Uterus (tissue), 4 donors: ENCODE measurements around the gene GGACT. TPM values are rescaled to one million over a fixed set of nuclear protein-coding genes. Genes with fewer than 3 reads are reported as not detected.
A peak's percentile ranks its signal among the peaks of the same experiment; 100 is the strongest.

Source experiments
- DNase-seq, 2 donors: peaks; one replicate each; pipeline ENCODE4 v3.0.0-alpha.2; 2019 to 2020
- H3K27ac ChIP-seq, 2 donors: fragments of 200-600 bp; sonication (generic); 1 replicate in 1 of 2; 2 replicates in 1 of 2; pipeline ENCODE4 v1.5.1; 2016 to 2018
- H3K27me3 ChIP-seq, 2 donors: fragments of 200-600 bp; sonication (generic); one replicate each; pipeline ENCODE4 v1.5.1; 2018 to 2019; ENCODE audit warnings: control low read depth in 1 of 2
- H3K36me3 ChIP-seq, 2 donors: fragments of 200-600 bp; sonication (generic); one replicate each; pipeline ENCODE4 v1.5.1; 2019; ENCODE audit warnings: control low read depth in 1 of 2
- H3K4me1 ChIP-seq, 2 donors: fragments of 200-600 bp; sonication (generic); one replicate each; pipeline ENCODE4 v1.5.1; 2018 to 2019; ENCODE audit warnings: control low read depth in 1 of 2
- H3K4me3 ChIP-seq, 2 donors: fragments of 200-600 bp; sonication (generic); 1 replicate in 1 of 2; 2 replicates in 1 of 2; pipeline ENCODE4 v1.5.1; 2018 to 2019; ENCODE audit warnings: mild to moderate bottlenecking in 1 of 2
- H3K9me3 ChIP-seq, 2 donors: fragments of 200-600 bp; sonication (generic); one replicate each; pipeline ENCODE4 v1.5.1; 2019; ENCODE audit warnings: control low read depth in 1 of 2
- POLR2A ChIP-seq, 2 donors: fragments of 450-650 bp; IDR thresholded peaks; one replicate each; pipeline ENCODE4 v1.6.1; 2016; ENCODE audit warnings: antibody characterized with exemption in 2 of 2, mild to moderate bottlenecking in 1 of 2, moderate library complexity in 1 of 2
- intact Hi-C: fragments of 100-400 bp; cut with DNase I; formaldehyde crosslinking; loops from one replicate; pipeline ENCODE4 v1.15.1; 2023; ENCODE audit warnings: low total_unique reads
- total RNA-seq, 4 donors: library from RNA; depleted of rRNA in 3 of 4; stranded (reverse); fragments of >200 nt in 3 of 4; gene quantifications; one replicate each; pipeline versions ENCODE4 v1.1.0 to v1.2.4, GENCODE V29; 2014 to 2023
- TF ChIP-seq, protein P1 (sequence below), 4 experiments: fragments of 200-600 bp in 2 of 4; fragments of 450-650 bp in 2 of 4; sonication (generic) in 2 of 4; IDR thresholded peaks; one replicate each; pipeline ENCODE4 v1.5.1; 2016 to 2019; ENCODE audit warnings: antibody characterized with exemption in 4 of 4, mild to moderate bottlenecking in 2 of 4, moderate library complexity in 1 of 4
- donor health status: DM: yes; HTN: yes; CAD: no.

The GGACT gene
- total RNA-seq, 4 donors from 2014 or later, result 0.26 to 5.7 (median 1.1) TPM

DNA sequence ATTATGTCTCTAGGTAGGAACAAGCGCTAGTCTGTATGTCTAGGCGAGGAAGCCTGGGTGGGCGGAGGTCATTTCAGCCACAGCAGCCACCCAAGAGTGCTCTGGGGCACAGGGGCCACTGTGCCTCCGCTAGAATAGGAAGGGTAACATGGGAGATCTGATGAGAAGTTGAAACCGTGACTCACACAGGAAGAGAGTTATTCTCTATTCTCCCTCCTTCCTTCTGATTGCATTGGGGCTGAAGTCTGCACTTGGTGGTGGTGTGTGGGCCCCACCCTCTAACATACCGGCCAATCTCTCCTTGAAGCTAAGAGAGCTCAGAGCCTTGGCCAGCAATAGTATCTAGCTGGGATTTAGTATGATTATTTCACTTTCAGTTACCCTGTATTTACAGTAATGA, 20.3 kb upstream of the GGACT start:
- H3K9me3 ChIP-seq, result no peaks in the 10 kb centered on the region
- DNase-seq, result no peak
- no peaks in the 10 kb centered on the region for H3K4me1 ChIP-seq
- no peak overlapping the region for H3K4me3 ChIP-seq
- no peak overlapping the region for H3K27ac ChIP-seq
- TF ChIP-seq, protein P1, sequence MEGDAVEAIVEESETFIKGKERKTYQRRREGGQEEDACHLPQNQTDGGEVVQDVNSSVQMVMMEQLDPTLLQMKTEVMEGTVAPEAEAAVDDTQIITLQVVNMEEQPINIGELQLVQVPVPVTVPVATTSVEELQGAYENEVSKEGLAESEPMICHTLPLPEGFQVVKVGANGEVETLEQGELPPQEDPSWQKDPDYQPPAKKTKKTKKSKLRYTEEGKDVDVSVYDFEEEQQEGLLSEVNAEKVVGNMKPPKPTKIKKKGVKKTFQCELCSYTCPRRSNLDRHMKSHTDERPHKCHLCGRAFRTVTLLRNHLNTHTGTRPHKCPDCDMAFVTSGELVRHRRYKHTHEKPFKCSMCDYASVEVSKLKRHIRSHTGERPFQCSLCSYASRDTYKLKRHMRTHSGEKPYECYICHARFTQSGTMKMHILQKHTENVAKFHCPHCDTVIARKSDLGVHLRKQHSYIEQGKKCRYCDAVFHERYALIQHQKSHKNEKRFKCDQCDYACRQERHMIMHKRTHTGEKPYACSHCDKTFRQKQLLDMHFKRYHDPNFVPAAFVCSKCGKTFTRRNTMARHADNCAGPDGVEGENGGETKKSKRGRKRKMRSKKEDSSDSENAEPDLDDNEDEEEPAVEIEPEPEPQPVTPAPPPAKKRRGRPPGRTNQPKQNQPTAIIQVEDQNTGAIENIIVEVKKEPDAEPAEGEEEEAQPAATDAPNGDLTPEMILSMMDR (IDR thresholded peaks at IDR 0.05), result no peak
- no peak for TF ChIP-seq POLR2A (IDR thresholded peaks at IDR 0.05)
- no peaks in the 10 kb centered on the region for H3K27me3 ChIP-seq
- no peaks in the 10 kb centered on the region for H3K36me3 ChIP-seq
- intact Hi-C loops, result no loop called here

DNA sequence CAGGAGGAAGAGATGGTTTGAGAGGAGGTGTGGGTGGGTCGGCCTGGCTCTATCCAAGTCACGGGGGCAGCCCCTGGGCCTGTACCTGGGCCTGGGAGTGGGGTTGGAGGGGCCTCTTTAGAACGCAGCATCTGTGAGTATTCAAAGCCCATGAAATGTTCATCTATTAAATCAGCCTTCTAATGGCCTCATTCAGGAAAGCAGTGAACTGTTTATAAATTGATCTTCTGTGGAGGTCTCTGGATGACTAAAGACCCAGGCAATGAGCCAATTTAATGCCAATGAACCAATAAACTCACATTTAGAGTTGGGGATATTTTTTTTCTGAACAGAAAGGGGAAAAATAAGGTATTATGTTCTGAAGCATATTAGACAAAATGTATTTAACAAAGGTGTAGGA, 19.9 kb upstream of the GGACT start:
- Histone ChIP-seq H3K9me3 (no peaks in the 10 kb centered on the region), H3K4me1 (no peaks in the 10 kb centered on the region), H3K27ac (no peak overlapping the region), H3K4me3 (no peak overlapping the region), H3K27me3 (no peaks in the 10 kb centered on the region), H3K36me3 (no peaks in the 10 kb centered on the region)
- no peak for DNase-seq
- no peak for TF ChIP-seq POLR2A (IDR thresholded peaks at IDR 0.05)
- TF ChIP-seq, protein P1 (IDR thresholded peaks at IDR 0.05), result no peak
- intact Hi-C loops, result no loop called here

DNA sequence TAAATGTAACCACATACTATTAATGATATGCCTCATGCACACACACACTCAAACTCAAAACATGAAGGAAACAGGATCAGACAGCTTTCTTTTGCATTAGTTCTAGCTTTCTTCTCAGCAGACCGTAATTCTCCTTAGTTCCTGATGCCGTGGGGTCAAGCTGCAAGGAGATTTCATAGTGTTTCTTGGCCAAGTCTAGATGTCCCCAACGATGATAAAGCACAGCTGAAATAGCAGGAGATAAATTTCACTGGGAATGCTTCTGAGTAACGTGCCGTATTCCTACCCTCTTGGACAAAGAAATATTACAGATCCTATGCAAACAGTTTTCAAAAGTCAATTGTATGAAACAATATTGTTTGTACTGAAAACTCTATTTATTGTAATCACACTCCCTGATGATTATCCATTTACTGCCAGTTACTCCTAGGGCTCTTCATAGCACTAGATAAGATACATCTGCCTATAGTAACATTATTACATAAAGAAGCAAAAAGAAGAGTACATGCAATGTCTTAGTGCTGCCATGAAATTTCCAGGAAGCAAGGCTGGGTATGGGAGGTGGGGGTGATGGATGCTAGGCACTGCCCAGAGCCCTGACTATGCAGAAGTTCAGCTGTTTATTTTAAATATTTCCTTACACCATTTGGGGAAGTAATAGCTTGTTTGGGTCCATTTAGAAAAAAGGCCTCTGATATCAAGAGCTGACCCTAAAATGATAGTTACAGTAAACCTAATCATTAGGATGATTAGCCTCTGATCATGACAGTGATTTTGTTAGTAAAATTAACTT, 16.5 kb upstream of the GGACT start:
- Histone ChIP-seq H3K36me3 (no peaks in the 10 kb centered on the region), H3K4me3 (no peak overlapping the region), H3K9me3 (no peaks in the 10 kb centered on the region), H3K27me3 (no peaks in the 10 kb centered on the region), H3K27ac (no peak overlapping the region), H3K4me1 (no peaks in the 10 kb centered on the region)
- intact Hi-C loops, result no loop called here
- no peak for TF ChIP-seq POLR2A (IDR thresholded peaks at IDR 0.05)
- TF ChIP-seq, protein P1 (IDR thresholded peaks at IDR 0.05), result no peak
- DNase-seq, result no peak

DNA sequence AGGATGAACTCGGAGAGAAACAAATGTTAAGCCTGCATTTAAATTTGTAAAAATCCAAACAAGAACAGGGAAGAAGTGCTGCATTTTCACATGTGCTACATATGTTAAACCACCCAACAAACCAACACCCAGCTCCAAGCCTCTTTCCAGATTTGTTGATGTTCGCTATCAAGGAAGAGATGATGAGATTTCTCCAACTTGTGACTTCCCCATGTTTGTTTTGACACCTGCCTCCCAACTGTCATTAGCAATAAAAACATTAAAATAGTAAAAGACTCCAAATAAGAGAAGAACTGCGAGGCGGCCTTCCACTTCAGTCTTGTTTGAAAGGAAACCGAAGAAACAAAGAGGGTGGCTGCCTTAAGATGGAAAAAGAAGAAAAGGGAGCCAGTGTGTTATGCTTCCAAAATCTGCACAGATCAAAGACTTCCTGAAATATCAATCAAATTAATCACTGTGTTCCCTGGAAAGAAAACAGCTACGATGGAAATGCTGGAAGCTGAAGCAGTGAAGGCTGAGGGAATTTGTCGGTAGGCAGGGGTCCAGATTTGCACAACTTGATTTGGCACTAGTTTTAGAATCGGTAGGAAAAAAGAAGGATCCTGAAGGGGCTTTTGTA, 14.0 kb upstream of the GGACT start:
- H3K27me3 ChIP-seq, result no peaks in the 10 kb centered on the region
- no peak overlapping the region for H3K27ac ChIP-seq
- no peaks in the 10 kb centered on the region for H3K36me3 ChIP-seq
- H3K4me3 ChIP-seq, result no peak overlapping the region
- H3K4me1 ChIP-seq, result no peaks in the 10 kb centered on the region
- peak in 1 of 2 donors; percentile 22 for DNase-seq
- H3K9me3 ChIP-seq, result no peaks in the 10 kb centered on the region
- intact Hi-C loops, result no loop called here
- TF ChIP-seq, protein P1 (IDR thresholded peaks at IDR 0.05), result no peak
- no peak for TF ChIP-seq POLR2A (IDR thresholded peaks at IDR 0.05)

DNA sequence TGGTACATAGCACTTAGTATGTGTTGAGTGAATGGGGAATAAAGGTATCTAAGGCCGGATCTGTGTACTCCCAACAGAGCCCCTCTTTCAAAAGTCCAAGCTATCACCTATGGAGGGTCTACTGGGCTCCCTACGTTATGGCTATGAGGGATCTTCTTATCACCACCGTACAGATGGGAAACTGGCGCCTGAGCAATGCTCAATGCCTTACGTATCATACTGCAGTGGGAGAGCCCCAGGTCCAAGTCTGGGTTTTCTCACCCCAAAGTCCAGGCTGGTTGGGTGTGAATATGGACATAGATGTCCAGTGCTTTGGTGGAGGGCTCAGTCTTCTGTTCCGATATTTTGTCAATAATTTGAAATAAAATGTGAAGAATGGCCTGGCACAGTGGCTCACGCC, 13.1 kb upstream of the GGACT start:
- Histone ChIP-seq H3K4me3 (no peak overlapping the region), H3K36me3 (no peaks in the 10 kb centered on the region), H3K4me1 (no peaks in the 10 kb centered on the region), H3K9me3 (no peaks in the 10 kb centered on the region), H3K27ac (no peak overlapping the region), H3K27me3 (no peaks in the 10 kb centered on the region)
- no peak for DNase-seq
- intact Hi-C loops, result no loop called here
- TF ChIP-seq, protein P1 (IDR thresholded peaks at IDR 0.05), result no peak
- no peak for TF ChIP-seq POLR2A (IDR thresholded peaks at IDR 0.05)
